ENCODE results near the gene GBE1.

- TF ChIP-seq CTCF (IDR thresholded peaks at IDR 0.05; ENCODE audit: low read depth, low read length) (no peak), EZH2phosphoT487 (IDR thresholded peaks at IDR 0.05; ENCODE audit: low read depth) (no peak)
Measured at GRCh38 chr3:81521855-81522254, 239.6 kb downstream of the GBE1 start.
